Cardiac ventricle fibroblast (primary cell): ENCODE data around the gene NT5M. TPM values are rescaled to one million over a fixed set of nuclear protein-coding genes. Genes with fewer than 3 reads are reported as not detected.

ENCODE experiments used
- total RNA-seq: library from RNA; depleted of rRNA; stranded (reverse); fragments of >200 nt; gene quantifications from 2 replicates; pipeline ENCODE4 v1.2.3, GENCODE V29; 2015

Gene NT5M
- 0.62 and 1.4 TPM in 2 replicates for total RNA-seq

GRCh38 chr17:17303010-17303846, at the start of gene NT5M:
Gene NT5M, plus strand, starts transcription at chr17:17303373. Its CDS starts 178 bp downstream, at chr17:17303551.

GRCh38 chr17:17280613-17281549, 22.3 kb upstream of the NT5M start, which contains the start of gene COPS3:
Gene COPS3, minus strand, starts transcription at chr17:17281246. Its CDS starts 60 bp downstream, at chr17:17281186.

Other genes starting within 250 kb of the NT5M start
- 0.68 and 1.00 TPM in 2 replicates for gene PLD6, start 97.0 kb upstream of the NT5M start, total RNA-seq
- gene FLCN, start 66.2 kb upstream of the NT5M start, total RNA-seq, result 25.5 and 33.8 TPM in 2 replicates
- 35.8 and 41.5 TPM in 2 replicates for gene COPS3, start 22.1 kb upstream of the NT5M start, total RNA-seq
- 5.8 and 9.8 TPM in 2 replicates for gene MED9, start 173.6 kb downstream of the NT5M start, total RNA-seq
- 100.0 and 101 TPM in 2 replicates for gene RASD1, start 193.0 kb downstream of the NT5M start, total RNA-seq